ENCODE data around the gene GHDC.
"Not testable (repeated sequence)": the region's sequence is repeated elsewhere in the genome, so short reads cannot be mapped to it uniquely, and the experiment has no call there.

GHDC gene

GRCh38 chr17:42146911-42147607 lies 47.2 kb downstream of the GHDC start:
- DNase-seq = no peak

GRCh38 chr17:42143138-42143537 lies 51.2 kb downstream of the GHDC start:
- DNase-seq = not testable (repeated sequence)

- DNase-seq = no peak
Observed at GRCh38 chr17:42142371-42142896, 51.9 kb downstream of the GHDC start.

- DNase-seq = no peak
Observed at GRCh38 chr17:42141382-42141781, 52.9 kb downstream of the GHDC start.

DNA sequence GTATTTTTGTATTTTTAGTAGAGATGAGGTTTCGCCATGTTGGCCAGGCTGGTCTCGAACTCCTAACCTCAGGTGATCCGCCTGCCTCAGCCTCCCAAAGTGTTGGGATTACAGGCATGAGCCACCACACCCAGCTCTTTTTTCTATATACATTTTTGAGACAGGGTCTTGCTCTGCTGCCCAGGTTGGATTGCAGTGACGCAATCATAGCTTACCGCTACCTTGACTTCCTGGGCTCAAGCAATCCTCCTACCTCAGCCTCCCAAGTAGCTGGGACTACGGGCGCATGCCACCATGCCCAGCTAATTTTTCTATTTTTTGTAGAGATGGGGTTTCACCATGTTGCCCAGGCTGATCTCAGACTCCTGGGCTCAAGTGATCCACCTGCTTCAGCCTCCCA lies 53.6 kb downstream of the GHDC start:
- not testable (repeated sequence) for DNase-seq

Data from suppressor macrophage treated with lipopolysaccharide for 4 hours (primary cell).